HepG2 (cell line): ENCODE results near the gene SLC5A5. TPM values are rescaled to one million over a fixed set of nuclear protein-coding genes. Genes with fewer than 3 reads are reported as not detected.
A peak's percentile ranks its signal among the peaks of the same experiment; 100 is the strongest.

Experiments used
- GTF2F1 ChIP-seq: fragments of 150-350 bp; IDR thresholded peaks from 2 replicates; pipeline ENCODE4 v1.6.1; 2014; ENCODE audit warnings: low read length
- HMG20A ChIP-seq: IDR thresholded peaks from 2 replicates; pipeline ENCODE4 v1.6.1; 2016; ENCODE audit warnings: borderline replicate concordance
- PAF1 ChIP-seq: IDR thresholded peaks from 2 replicates; pipeline ENCODE4 v1.6.1; 2016; ENCODE audit warnings: missing genetic modification reagents, missing compliant biosample characterization
- PHB2 ChIP-seq: fragments of 450-650 bp; IDR thresholded peaks from 2 replicates; pipeline ENCODE4 v1.6.1; 2018; ENCODE audit not compliant: partially characterized antibody
- TAF1 ChIP-seq: sonication (generic); formaldehyde crosslinking; IDR thresholded peaks from 2 replicates; pipeline ENCODE4 v1.4.0; 2020; ENCODE audit warnings: missing genetic modification reagents
- TBL1XR1 ChIP-seq: fragments of 150-350 bp; IDR thresholded peaks from 2 replicates; pipeline ENCODE4 v1.6.1; 2014; ENCODE audit warnings: borderline replicate concordance, low read length; ENCODE audit not compliant: partially characterized antibody
- THAP7 ChIP-seq: sonication (generic); formaldehyde crosslinking; IDR thresholded peaks from 2 replicates; pipeline ENCODE4 v1.8.1; 2023; ENCODE audit warnings: mild to moderate bottlenecking, missing genetic modification reagents
- ZBTB40 ChIP-seq, 2 experiments: fragments of 450-650 bp in 1 of 2; sonication (generic) in 1 of 2; formaldehyde crosslinking in 1 of 2; IDR thresholded peaks; 2 replicates each; pipeline versions ENCODE4 v1.6.1 to v1.8.0; 2016 to 2022; ENCODE audit warnings: antibody characterized with exemption in 1 of 2, mild to moderate bottlenecking in 1 of 2, missing genetic modification reagents in 1 of 2
- ZFY ChIP-seq: sonication (generic); formaldehyde crosslinking; IDR thresholded peaks from 2 replicates; pipeline ENCODE4 v1.4.0; 2020; ENCODE audit warnings: missing genetic modification reagents
- ZNF205 ChIP-seq: IDR thresholded peaks from 2 replicates; pipeline ENCODE4 v1.6.1; 2018; ENCODE audit warnings: missing biosample characterization, missing genetic modification reagents
- ZNF562 ChIP-seq: sonication (generic); formaldehyde crosslinking; IDR thresholded peaks from 2 replicates; pipeline ENCODE4 v1.8.0; 2022; ENCODE audit warnings: missing genetic modification reagents, borderline replicate concordance
- ZNF740 ChIP-seq: sonication (generic); formaldehyde crosslinking; IDR thresholded peaks from 2 replicates; pipeline ENCODE4 v1.4.0; 2020; ENCODE audit warnings: missing genetic modification reagents
- polyA plus RNA-seq, 8 experiments: library from polyadenylated mRNA; depleted of rRNA in 3 of 8; stranded (reverse) in 7 of 8; unstranded in 1 of 8; fragments of >200 nt; fragmentation: Illumina TruSeq in 4 of 8; extraction: Trizol in 4 of 8; gene quantifications; 2 replicates each; pipeline versions ENCODE4 v1.2.1 to v1.2.3, GENCODE V29; 2011 to 2016; ENCODE audit warnings: low read depth in 4 of 8, missing spikeins in 1 of 8, mixed read lengths in 1 of 8; ENCODE audit not compliant: insufficient read depth in 1 of 8
- total RNA-seq, 5 experiments: library from RNA; depleted of rRNA; stranded (reverse); fragments of >200 nt; fragmentation: Illumina TruSeq; extraction: Trizol; gene quantifications; 2 replicates each; pipeline ENCODE4 v1.2.3, GENCODE V29; 2016; ENCODE audit warnings: low read depth in 1 of 5
- TF ChIP-seq, protein P1 (sequence below): sonication (generic); formaldehyde crosslinking; IDR thresholded peaks from 2 replicates; pipeline ENCODE4 v1.4.0; 2020; ENCODE audit warnings: low read depth, mild to moderate bottlenecking, missing genetic modification reagents
- TF ChIP-seq, protein P2 (sequence below): sonication (generic); formaldehyde crosslinking; IDR thresholded peaks from 2 replicates; pipeline ENCODE4 v1.4.0; 2020; ENCODE audit warnings: mild to moderate bottlenecking, missing genetic modification reagents, borderline replicate concordance

The SLC5A5 gene
- total and polyA plus RNA-seq, 2 of the 13 experiments (the other 11 are each of a cell fraction or from before 2014, with no cell fraction given): not detected

DNA sequence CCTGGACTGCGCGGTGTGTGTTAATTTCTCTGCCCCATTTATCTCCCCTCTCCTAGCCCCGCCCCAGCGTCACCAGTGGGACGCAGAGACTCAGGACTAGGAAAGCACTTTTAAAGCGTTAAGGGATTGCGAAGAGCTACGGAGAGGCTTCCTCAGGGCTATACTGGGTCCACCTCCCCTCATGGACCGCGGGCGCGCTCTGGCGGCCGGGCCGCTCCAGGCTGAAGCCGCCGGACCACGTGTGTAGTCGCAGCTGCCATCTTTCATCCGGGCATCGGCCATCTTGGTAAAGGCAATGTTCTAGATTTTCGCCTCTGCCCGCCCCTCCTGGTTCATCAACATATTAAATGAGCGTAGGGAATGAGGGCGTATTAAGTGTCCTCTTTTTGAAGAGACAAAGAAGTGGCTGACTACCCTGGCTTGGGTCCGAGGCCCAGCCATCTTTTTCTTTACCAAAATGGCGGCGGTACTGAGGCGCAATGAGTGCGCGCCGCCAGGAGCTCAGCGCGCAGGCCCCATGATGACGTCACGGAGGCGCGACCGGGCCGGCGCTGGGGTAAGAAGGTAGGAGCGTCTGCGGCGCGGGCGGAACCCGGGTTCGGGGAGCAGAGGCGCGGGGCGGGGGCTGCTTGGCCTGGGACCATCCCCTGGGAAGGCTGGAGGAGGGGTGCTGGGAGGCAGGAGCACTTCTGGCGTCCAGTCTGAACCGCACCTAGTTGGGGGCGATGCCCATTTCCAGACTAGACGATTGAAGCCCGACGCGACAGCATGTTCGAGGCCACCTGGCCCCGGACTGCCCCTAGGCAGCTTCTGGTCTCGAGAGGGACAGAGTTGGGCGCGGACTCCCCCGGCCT, 61.0 kb downstream of the SLC5A5 start, which contains the start of gene CCDC124 (continued):
- TF ChIP-seq ZBTB40 (IDR thresholded peaks at IDR 0.05) (no peak), ZBTB40 (CRISPR knock-in tag; IDR thresholded peaks at IDR 0.05) (peak; percentile 56; the same call in 1 of the 2 replicates), PAF1 (CRISPR knock-in tag) (no peak), THAP7 (CRISPR knock-in tag) (no peak), ZNF562 (CRISPR knock-in tag) (no peak), GTF2F1 (no peak), ZNF205 (CRISPR knock-in tag) (peak; percentile 57; the same call in 1 of the 2 replicates), TAF1 (CRISPR knock-in tag) (peak; percentile 78; the same call in 1 of the 2 replicates), TBL1XR1 (peak; percentile 43), PHB2 (no peak), HMG20A (CRISPR knock-in tag) (no peak), ZFY (CRISPR knock-in tag) (peak; percentile 85), ZNF740 (CRISPR knock-in tag) (no peak)
- TF ChIP-seq, protein P1, sequence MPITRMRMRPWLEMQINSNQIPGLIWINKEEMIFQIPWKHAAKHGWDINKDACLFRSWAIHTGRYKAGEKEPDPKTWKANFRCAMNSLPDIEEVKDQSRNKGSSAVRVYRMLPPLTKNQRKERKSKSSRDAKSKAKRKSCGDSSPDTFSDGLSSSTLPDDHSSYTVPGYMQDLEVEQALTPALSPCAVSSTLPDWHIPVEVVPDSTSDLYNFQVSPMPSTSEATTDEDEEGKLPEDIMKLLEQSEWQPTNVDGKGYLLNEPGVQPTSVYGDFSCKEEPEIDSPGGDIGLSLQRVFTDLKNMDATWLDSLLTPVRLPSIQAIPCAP (CRISPR knock-in tag): no peak
- TF ChIP-seq, protein P2, sequence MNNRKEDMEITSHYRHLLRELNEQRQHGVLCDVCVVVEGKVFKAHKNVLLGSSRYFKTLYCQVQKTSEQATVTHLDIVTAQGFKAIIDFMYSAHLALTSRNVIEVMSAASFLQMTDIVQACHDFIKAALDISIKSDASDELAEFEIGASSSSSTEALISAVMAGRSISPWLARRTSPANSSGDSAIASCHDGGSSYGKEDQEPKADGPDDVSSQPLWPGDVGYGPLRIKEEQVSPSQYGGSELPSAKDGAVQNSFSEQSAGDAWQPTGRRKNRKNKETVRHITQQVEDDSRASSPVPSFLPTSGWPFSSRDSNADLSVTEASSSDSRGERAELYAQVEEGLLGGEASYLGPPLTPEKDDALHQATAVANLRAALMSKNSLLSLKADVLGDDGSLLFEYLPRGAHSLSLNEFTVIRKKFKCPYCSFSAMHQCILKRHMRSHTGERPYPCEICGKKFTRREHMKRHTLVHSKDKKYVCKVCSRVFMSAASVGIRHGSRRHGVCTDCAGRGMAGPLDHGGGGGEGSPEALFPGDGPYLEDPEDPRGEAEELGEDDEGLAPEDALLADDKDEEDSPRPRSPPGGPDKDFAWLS (CRISPR knock-in tag): no peak
